Measurements from ENCODE around the gene TDG. TPM values are rescaled to one million over a fixed set of nuclear protein-coding genes. Genes with fewer than 3 reads are reported as not detected.
"Not testable (repeated sequence)": the region's sequence is repeated elsewhere in the genome, so short reads cannot be mapped to it uniquely, and the experiment has no call there.

TDG gene
- total RNA-seq, 1 donor from 2014 or later = 34.9 TPM

- TF ChIP-seq, protein P1, sequence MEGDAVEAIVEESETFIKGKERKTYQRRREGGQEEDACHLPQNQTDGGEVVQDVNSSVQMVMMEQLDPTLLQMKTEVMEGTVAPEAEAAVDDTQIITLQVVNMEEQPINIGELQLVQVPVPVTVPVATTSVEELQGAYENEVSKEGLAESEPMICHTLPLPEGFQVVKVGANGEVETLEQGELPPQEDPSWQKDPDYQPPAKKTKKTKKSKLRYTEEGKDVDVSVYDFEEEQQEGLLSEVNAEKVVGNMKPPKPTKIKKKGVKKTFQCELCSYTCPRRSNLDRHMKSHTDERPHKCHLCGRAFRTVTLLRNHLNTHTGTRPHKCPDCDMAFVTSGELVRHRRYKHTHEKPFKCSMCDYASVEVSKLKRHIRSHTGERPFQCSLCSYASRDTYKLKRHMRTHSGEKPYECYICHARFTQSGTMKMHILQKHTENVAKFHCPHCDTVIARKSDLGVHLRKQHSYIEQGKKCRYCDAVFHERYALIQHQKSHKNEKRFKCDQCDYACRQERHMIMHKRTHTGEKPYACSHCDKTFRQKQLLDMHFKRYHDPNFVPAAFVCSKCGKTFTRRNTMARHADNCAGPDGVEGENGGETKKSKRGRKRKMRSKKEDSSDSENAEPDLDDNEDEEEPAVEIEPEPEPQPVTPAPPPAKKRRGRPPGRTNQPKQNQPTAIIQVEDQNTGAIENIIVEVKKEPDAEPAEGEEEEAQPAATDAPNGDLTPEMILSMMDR (IDR thresholded peaks at IDR 0.05; ENCODE audit: insufficient read depth, low read length, poor library complexity, severe bottlenecking) = no peak
- Histone ChIP-seq H3K4me3 (ENCODE audit: low read depth, low read length) (no peak overlapping the region), H3K27me3 (ENCODE audit: control insufficient read depth, insufficient read depth, low read length) (no peaks in the 10 kb centered on the region), H3K36me3 (ENCODE audit: control insufficient read depth, insufficient read depth, low read length) (no peaks in the 10 kb centered on the region)
- DNase-seq (ENCODE audit: low read depth) = no peak
Observed at GRCh38 chr12:104026841-104027599, 61.3 kb downstream of the TDG start.

GRCh38 chr12:104030596-104030995, 64.9 kb downstream of the TDG start:
- H3K27me3 ChIP-seq (ENCODE audit: control insufficient read depth, insufficient read depth, low read length); H3K36me3 ChIP-seq (ENCODE audit: control insufficient read depth, insufficient read depth, low read length); DNase-seq (ENCODE audit: low read depth): not testable (repeated sequence)

GRCh38 chr12:104036143-104036542, 70.5 kb downstream of the TDG start:
- H3K4me3 ChIP-seq (ENCODE audit: low read depth, low read length) = not testable (repeated sequence)

More at GRCh38 chr12:104030596-104030995, 64.9 kb downstream of the TDG start:
- not testable (repeated sequence) for H3K4me3 ChIP-seq (ENCODE audit: low read depth, low read length)

More at GRCh38 chr12:104036143-104036542, 70.5 kb downstream of the TDG start:
- not testable (repeated sequence) for H3K27me3 ChIP-seq (ENCODE audit: control insufficient read depth, insufficient read depth, low read length); DNase-seq (ENCODE audit: low read depth); H3K36me3 ChIP-seq (ENCODE audit: control insufficient read depth, insufficient read depth, low read length)

Other genes starting within 250 kb of the TDG start
- 14.3 and 17.0 TPM in 2 replicates for gene NT5DC3, start 124.6 kb upstream of the TDG start, total RNA-seq
- gene HSP90B1, start 35.5 kb upstream of the TDG start, total RNA-seq = 619 and 748 TPM in 2 replicates
- 1.1 and 1.8 TPM in 2 replicates for gene GLT8D2, start 84.3 kb downstream of the TDG start, total RNA-seq
- gene HCFC2, start 98.7 kb downstream of the TDG start, total RNA-seq = 4.6 and 7.4 TPM in 2 replicates
- gene NFYB, start 172.3 kb downstream of the TDG start, total RNA-seq = 14.3 and 17.2 TPM in 2 replicates
- 78.7 and 100 TPM in 2 replicates for gene TXNRD1, start 249.9 kb downstream of the TDG start, total RNA-seq

Measured in kidney epithelial cell (primary cell).